Measurements from ENCODE around the gene BABAM2. TPM values are rescaled to one million over a fixed set of nuclear protein-coding genes. Genes with fewer than 3 reads are reported as not detected.

The BABAM2 gene
- total RNA-seq, 1 experiment from 2014 or later, result 43.5 TPM

- no peaks in the 10 kb centered on the region for H3K4me1 Mint-ChIP-seq (ENCODE audit: low read depth, unreplicated experiment)
- no peaks in the 10 kb centered on the region for H3K27me3 Mint-ChIP-seq (ENCODE audit: unreplicated experiment)
- H3K4me3 Mint-ChIP-seq (ENCODE audit: low read depth, unreplicated experiment), result no peak overlapping the region
- H3K36me3 Mint-ChIP-seq (ENCODE audit: insufficient read depth, unreplicated experiment), result no peaks in the 10 kb centered on the region
- DNase-seq, result no peak
- TF ChIP-seq, protein P1, sequence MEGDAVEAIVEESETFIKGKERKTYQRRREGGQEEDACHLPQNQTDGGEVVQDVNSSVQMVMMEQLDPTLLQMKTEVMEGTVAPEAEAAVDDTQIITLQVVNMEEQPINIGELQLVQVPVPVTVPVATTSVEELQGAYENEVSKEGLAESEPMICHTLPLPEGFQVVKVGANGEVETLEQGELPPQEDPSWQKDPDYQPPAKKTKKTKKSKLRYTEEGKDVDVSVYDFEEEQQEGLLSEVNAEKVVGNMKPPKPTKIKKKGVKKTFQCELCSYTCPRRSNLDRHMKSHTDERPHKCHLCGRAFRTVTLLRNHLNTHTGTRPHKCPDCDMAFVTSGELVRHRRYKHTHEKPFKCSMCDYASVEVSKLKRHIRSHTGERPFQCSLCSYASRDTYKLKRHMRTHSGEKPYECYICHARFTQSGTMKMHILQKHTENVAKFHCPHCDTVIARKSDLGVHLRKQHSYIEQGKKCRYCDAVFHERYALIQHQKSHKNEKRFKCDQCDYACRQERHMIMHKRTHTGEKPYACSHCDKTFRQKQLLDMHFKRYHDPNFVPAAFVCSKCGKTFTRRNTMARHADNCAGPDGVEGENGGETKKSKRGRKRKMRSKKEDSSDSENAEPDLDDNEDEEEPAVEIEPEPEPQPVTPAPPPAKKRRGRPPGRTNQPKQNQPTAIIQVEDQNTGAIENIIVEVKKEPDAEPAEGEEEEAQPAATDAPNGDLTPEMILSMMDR (IDR thresholded peaks at IDR 0.05; ENCODE audit: unreplicated experiment), result no peak
- intact Hi-C loops (cut with micrococcal nuclease; ENCODE audit: unreplicated experiment), result no loop called here
- no peak overlapping the region for H3K27ac Mint-ChIP-seq (ENCODE audit: unreplicated experiment)
- CTCF ChIA-PET, result no interaction called here
- no TSS peak for BruUV-seq (replicated peaks)
- no peaks in the 10 kb centered on the region for H3K9me3 Mint-ChIP-seq (ENCODE audit: low read depth, unreplicated experiment)
These were observed 295.4 kb downstream of the BABAM2 start for GRCh38 chr2:28185891-28186290.

GRCh38 chr2:28187186-28187585, 296.7 kb downstream of the BABAM2 start:
- intact Hi-C loops (cut with micrococcal nuclease; ENCODE audit: unreplicated experiment), result no loop called here
- no TSS peak for BruUV-seq (replicated peaks)
- no peaks in the 10 kb centered on the region for H3K9me3 Mint-ChIP-seq (ENCODE audit: low read depth, unreplicated experiment)
- no peaks in the 10 kb centered on the region for H3K36me3 Mint-ChIP-seq (ENCODE audit: insufficient read depth, unreplicated experiment)
- TF ChIP-seq, protein P1 (IDR thresholded peaks at IDR 0.05; ENCODE audit: unreplicated experiment), result no peak
- H3K27ac Mint-ChIP-seq (ENCODE audit: unreplicated experiment), result no peak overlapping the region
- H3K27me3 Mint-ChIP-seq (ENCODE audit: unreplicated experiment), result no peaks in the 10 kb centered on the region
- CTCF ChIA-PET, result interaction anchor here (0.7 kb wide), 1 partner anchor 340 kb away, joined by 5 read pairs; no protein-coding TSS in a partner anchor
- no peaks in the 10 kb centered on the region for H3K4me1 Mint-ChIP-seq (ENCODE audit: low read depth, unreplicated experiment)
- no peak for DNase-seq
- H3K4me3 Mint-ChIP-seq (ENCODE audit: low read depth, unreplicated experiment), result no peak overlapping the region

GRCh38 chr2:28188436-28188835, 297.9 kb downstream of the BABAM2 start:
- Mint-ChIP-seq H3K4me3 (ENCODE audit: low read depth, unreplicated experiment) (no peak overlapping the region), H3K36me3 (ENCODE audit: insufficient read depth, unreplicated experiment) (no peaks in the 10 kb centered on the region), H3K27ac (ENCODE audit: unreplicated experiment) (no peak overlapping the region), H3K4me1 (ENCODE audit: low read depth, unreplicated experiment) (peaks cover 1% of the 10 kb centered on the region), H3K27me3 (ENCODE audit: unreplicated experiment) (no peaks in the 10 kb centered on the region), H3K9me3 (ENCODE audit: low read depth, unreplicated experiment) (no peaks in the 10 kb centered on the region)
- TF ChIP-seq, protein P1 (IDR thresholded peaks at IDR 0.05; ENCODE audit: unreplicated experiment), result no peak
- CTCF ChIA-PET, result no interaction called here
- intact Hi-C loops (cut with micrococcal nuclease; ENCODE audit: unreplicated experiment), result no loop called here
- no TSS peak for BruUV-seq (replicated peaks)
- DNase-seq, result no peak

DNA sequence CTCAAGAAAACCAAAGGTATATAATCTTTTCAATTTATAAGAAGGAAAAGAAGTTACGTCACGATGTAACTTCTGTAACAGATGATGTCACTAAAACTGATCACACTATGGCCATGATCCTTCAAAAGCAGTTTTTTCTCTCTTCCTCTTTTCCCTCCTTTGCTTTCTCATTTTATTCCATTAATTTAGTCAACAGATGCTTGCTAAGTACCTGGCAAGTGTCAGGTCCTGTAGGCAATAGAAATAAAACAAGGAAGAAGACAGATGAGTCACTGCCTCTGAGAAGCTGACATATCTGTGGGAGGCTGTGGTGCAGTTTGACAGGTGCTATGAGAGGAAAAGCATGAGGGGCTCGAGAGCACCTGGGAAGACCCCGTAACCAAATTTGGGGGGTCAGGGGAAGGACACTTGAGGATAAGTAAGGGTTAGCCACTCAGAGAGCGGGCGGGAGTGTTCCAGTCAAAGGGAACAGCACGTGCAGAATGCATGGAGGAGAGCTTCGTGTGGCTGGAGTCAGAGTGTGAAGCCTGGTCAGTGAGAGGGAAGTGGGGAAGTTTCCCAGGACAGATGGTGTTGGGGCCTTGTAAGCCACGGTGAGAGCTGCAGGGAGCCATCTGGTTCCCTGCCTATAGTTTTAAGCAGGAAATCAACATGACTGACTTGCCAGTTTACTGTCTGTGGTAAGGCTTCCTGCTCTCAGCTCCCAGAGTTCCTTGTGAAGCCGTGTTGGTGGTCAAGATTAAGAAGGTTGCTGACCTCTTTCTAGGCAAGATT, 303.3 kb downstream of the BABAM2 start:
- CTCF ChIA-PET, result no interaction called here
- Mint-ChIP-seq H3K9me3 (ENCODE audit: low read depth, unreplicated experiment) (no peaks in the 10 kb centered on the region), H3K27ac (ENCODE audit: unreplicated experiment) (no peak overlapping the region), H3K4me3 (ENCODE audit: low read depth, unreplicated experiment) (no peak overlapping the region), H3K4me1 (ENCODE audit: low read depth, unreplicated experiment) (peaks cover 9% of the 10 kb centered on the region), H3K27me3 (ENCODE audit: unreplicated experiment) (no peaks in the 10 kb centered on the region), H3K36me3 (ENCODE audit: insufficient read depth, unreplicated experiment) (no peaks in the 10 kb centered on the region)
- BruUV-seq (replicated peaks), result no TSS peak
- DNase-seq, result no peak
- intact Hi-C loops (cut with micrococcal nuclease; ENCODE audit: unreplicated experiment), result no loop called here
- TF ChIP-seq, protein P1 (IDR thresholded peaks at IDR 0.05; ENCODE audit: unreplicated experiment), result no peak
